NOMO-1 (cell line): Measurements from ENCODE around the gene ANO1.

Experiments
- DNase-seq, 2 experiments: peaks; one replicate each; lab custom pipeline; 2025; ENCODE audit not compliant: unreplicated experiment in 2 of 2; lab: John Stamatoyannopoulos, UW

The ANO1 gene

GRCh38 chr11:70156291-70157037, 78.3 kb downstream of the ANO1 start:
- no peak for DNase-seq

GRCh38 chr11:70158201-70158600, 80.1 kb downstream of the ANO1 start:
- no peak for DNase-seq

GRCh38 chr11:70158757-70159389, 80.8 kb downstream of the ANO1 start:
- no peak for DNase-seq

- no peak for DNase-seq
Observed at GRCh38 chr11:70159627-70160570, 81.8 kb downstream of the ANO1 start.

GRCh38 chr11:70161043-70161625, 83.0 kb downstream of the ANO1 start:
- DNase-seq = no peak

- no peak for DNase-seq
Observed at GRCh38 chr11:70164705-70165104, 86.6 kb downstream of the ANO1 start.

GRCh38 chr11:70167120-70167519, 89.0 kb downstream of the ANO1 start:
- no peak for DNase-seq

- no peak for DNase-seq
Observed at GRCh38 chr11:70167723-70168404, 89.7 kb downstream of the ANO1 start.

- no peak for DNase-seq
Observed at GRCh38 chr11:70168405-70168754, 90.3 kb downstream of the ANO1 start.

GRCh38 chr11:70169127-70169526, 91.0 kb downstream of the ANO1 start:
- no peak for DNase-seq

- DNase-seq = no peak
Observed at GRCh38 chr11:70169632-70170031, 91.5 kb downstream of the ANO1 start.

- no peak for DNase-seq
Observed at GRCh38 chr11:70170596-70171210, 92.6 kb downstream of the ANO1 start.

- no peak for DNase-seq
Observed at GRCh38 chr11:70173018-70173417, 94.9 kb downstream of the ANO1 start.

- no peak for DNase-seq
Observed at GRCh38 chr11:70174547-70175235, 96.6 kb downstream of the ANO1 start.

GRCh38 chr11:70175236-70175698, 97.2 kb downstream of the ANO1 start:
- no peak for DNase-seq

GRCh38 chr11:70176940-70177689, 99.0 kb downstream of the ANO1 start:
- peak in 1 of 2 experiments; percentile 1 for DNase-seq

- DNase-seq = no peak
Observed at GRCh38 chr11:70180906-70181305, 102.8 kb downstream of the ANO1 start.

GRCh38 chr11:70182266-70182665, 104.1 kb downstream of the ANO1 start:
- no peak for DNase-seq

- DNase-seq = no peak
Observed at GRCh38 chr11:70183032-70183431, 104.9 kb downstream of the ANO1 start.
